Activated naive CD4-positive, alpha-beta T cell treated with anti-CD3 and anti-CD28 coated beads for 36 hours (primary cell): ENCODE measurements around the gene PCDHGA1. TPM values are rescaled to one million over a fixed set of nuclear protein-coding genes. Genes with fewer than 3 reads are reported as not detected.
A peak's percentile ranks its signal among the peaks of the same experiment; 100 is the strongest.

Experiments used
- CTCF ChIA-PET: fragments of 350-600 bp; sonication (Branson Sonifier 250); formaldehyde crosslinking; loops from one replicate; lab custom pipeline; 2021; ENCODE audit warnings: antibody characterized with exemption; lab: Charles Lee
- DNase-seq: peaks from one replicate; pipeline ENCODE4 v3.0.0-alpha.2; 2020
- H3K27ac Mint-ChIP-seq: one replicate; pipeline ENCODE4 v1.8.0; 2021; ENCODE audit warnings: mild to moderate bottlenecking, mixed read lengths
- H3K27me3 Mint-ChIP-seq: one replicate; pipeline ENCODE4 v1.8.0; 2021; ENCODE audit warnings: low read depth, mixed read lengths
- H3K36me3 Mint-ChIP-seq: one replicate; pipeline ENCODE4 v1.8.0; 2021; ENCODE audit warnings: low read depth, mixed read lengths
- H3K4me1 Mint-ChIP-seq: one replicate; pipeline ENCODE4 v1.8.0; 2021; ENCODE audit warnings: low read depth, mixed read lengths
- H3K4me3 Mint-ChIP-seq: one replicate; pipeline ENCODE4 v1.8.0; 2021; ENCODE audit warnings: mild to moderate bottlenecking, moderate library complexity, mixed read lengths
- H3K9me3 Mint-ChIP-seq: one replicate; pipeline ENCODE4 v1.8.0; 2021; ENCODE audit warnings: mixed read lengths
- intact Hi-C: fragments of 100-400 bp; cut with micrococcal nuclease; formaldehyde crosslinking; loops from one replicate; pipeline ENCODE4 v1.15.1; 2023
- total RNA-seq, 2 experiments: library from RNA; stranded (reverse); gene quantifications; one replicate each; pipeline ENCODE4 v1.2.3, GENCODE V29; 2021

The PCDHGA1 gene
- total RNA-seq, 2 experiments from 2014 or later = not detected

GRCh38 chr5:141547488-141547887, 217.2 kb downstream of the PCDHGA1 start:
- no peak for DNase-seq
- Mint-ChIP-seq H3K27ac (no peak overlapping the region), H3K4me3 (no peak overlapping the region), H3K9me3 (peaks cover 11% of the 10 kb centered on the region), H3K4me1 (peaks cover 21% of the 10 kb centered on the region), H3K27me3 (no peaks in the 10 kb centered on the region), H3K36me3 (peaks cover 51% of the 10 kb centered on the region)
- intact Hi-C loops = no loop called here
- CTCF ChIA-PET = interaction anchor here (0.9 to 2.8 kb wide), 6 partner anchors 9 to 126 kb away, joined by 3 to 10 read pairs (median 7); partner anchors contain the start of gene PCDHGA11

- DNase-seq = no peak
- Mint-ChIP-seq H3K4me3 (no peak overlapping the region), H3K36me3 (peaks cover 52% of the 10 kb centered on the region), H3K4me1 (peaks cover 23% of the 10 kb centered on the region), H3K27me3 (no peaks in the 10 kb centered on the region), H3K27ac (no peak overlapping the region), H3K9me3 (peaks cover 11% of the 10 kb centered on the region)
- intact Hi-C loops = no loop called here
- CTCF ChIA-PET = interaction anchor here (0.9 to 2.3 kb wide), 5 partner anchors 8 to 127 kb away, joined by 3 to 8 read pairs (median 7); partner anchors contain the start of gene PCDHGA11
These were observed 217.6 kb downstream of the PCDHGA1 start for GRCh38 chr5:141547921-141548320.

- H3K27ac Mint-ChIP-seq = peak overlapping the region; percentile 16
- peaks cover 28% of the 10 kb centered on the region for H3K36me3 Mint-ChIP-seq
- no peak overlapping the region for H3K4me3 Mint-ChIP-seq
- peak; percentile 81 for DNase-seq
- no peaks in the 10 kb centered on the region for H3K27me3 Mint-ChIP-seq
- H3K9me3 Mint-ChIP-seq = no peaks in the 10 kb centered on the region
- peaks cover 22% of the 10 kb centered on the region for H3K4me1 Mint-ChIP-seq
- intact Hi-C loops = loop anchor here (1.0 to 10.0 kb wide), 5 partner anchors 83 to 373 kb away; partner anchors contain the start of genes PCDHB14, PCDHB16, PCDHB9 and PCDHGA12
- CTCF ChIA-PET = interaction anchor here (0.8 to 3.7 kb wide), 31 partner anchors 8 to 246 kb away, joined by 3 to 36 read pairs (median 5); partner anchors contain the start of genes DIAPH1, FCHSD1, PCDHGA10 and PCDHGA11
These were observed 227.4 kb downstream of the PCDHGA1 start for GRCh38 chr5:141557681-141558136.

GRCh38 chr5:141558150-141558549, 227.8 kb downstream of the PCDHGA1 start:
- Mint-ChIP-seq H3K36me3 (peaks cover 32% of the 10 kb centered on the region), H3K27ac (peak overlapping the region; percentile 16), H3K4me1 (peaks cover 24% of the 10 kb centered on the region), H3K27me3 (no peaks in the 10 kb centered on the region), H3K4me3 (no peak overlapping the region), H3K9me3 (no peaks in the 10 kb centered on the region)
- intact Hi-C loops = loop anchor here (1.0 to 10.0 kb wide), 5 partner anchors 83 to 373 kb away; partner anchors contain the start of genes PCDHB14, PCDHB16, PCDHB9 and PCDHGA12
- CTCF ChIA-PET = interaction anchor here (0.9 to 3.7 kb wide), 30 partner anchors 8 to 246 kb away, joined by 3 to 36 read pairs (median 6); partner anchors contain the start of genes DIAPH1, FCHSD1, PCDHGA10 and PCDHGA11
- no peak for DNase-seq

- peaks cover 33% of the 10 kb centered on the region for H3K4me1 Mint-ChIP-seq
- no peak for DNase-seq
- H3K27me3 Mint-ChIP-seq = no peaks in the 10 kb centered on the region
- intact Hi-C loops = loop anchor here (2.0 to 10.0 kb wide), 3 partner anchors 85 to 375 kb away; partner anchors contain the start of genes PCDHB14, PCDHB16, PCDHB9 and PCDHGC3
- CTCF ChIA-PET = interaction anchor here (0.6 to 2.7 kb wide), 7 partner anchors 9 to 241 kb away, joined by 3 to 14 read pairs (median 8); partner anchors contain the start of gene PCDHGA11
- H3K4me3 Mint-ChIP-seq = no peak overlapping the region
- H3K27ac Mint-ChIP-seq = no peak overlapping the region
- H3K36me3 Mint-ChIP-seq = peaks cover 38% of the 10 kb centered on the region
- H3K9me3 Mint-ChIP-seq = no peaks in the 10 kb centered on the region
These were observed 229.1 kb downstream of the PCDHGA1 start for GRCh38 chr5:141559461-141559860.

GRCh38 chr5:141560151-141560550, 229.8 kb downstream of the PCDHGA1 start:
- Mint-ChIP-seq H3K4me1 (peaks cover 35% of the 10 kb centered on the region), H3K9me3 (no peaks in the 10 kb centered on the region), H3K4me3 (no peak overlapping the region), H3K27ac (peak overlapping the region; percentile 30), H3K27me3 (no peaks in the 10 kb centered on the region), H3K36me3 (peaks cover 38% of the 10 kb centered on the region)
- CTCF ChIA-PET = interaction anchor here (1.0 to 1.2 kb wide), 2 partner anchors 139 to 148 kb away, joined by 3 to 4 read pairs; partner anchors contain the start of genes PCDHGA10 and PCDHGA11
- intact Hi-C loops = no loop called here
- DNase-seq = no peak

- Mint-ChIP-seq H3K4me1 (peaks cover 35% of the 10 kb centered on the region), H3K36me3 (peaks cover 38% of the 10 kb centered on the region), H3K27ac (peak overlapping the region; percentile 30), H3K9me3 (no peaks in the 10 kb centered on the region), H3K27me3 (no peaks in the 10 kb centered on the region), H3K4me3 (no peak overlapping the region)
- intact Hi-C loops = no loop called here
- CTCF ChIA-PET = interaction anchor here (1.0 kb wide), 1 partner anchor 148 kb away, joined by 4 read pairs; the partner anchor contains the start of gene PCDHGA10
- peak; percentile 7 for DNase-seq
These were observed 230.6 kb downstream of the PCDHGA1 start for GRCh38 chr5:141560725-141561483.

Other genes with a start within 250 kb of the PCDHGA1 start
- gene PCDHB2, start 235.9 kb upstream of the PCDHGA1 start, total RNA-seq = not detected
- not detected for gene PCDHB3, start 230.0 kb upstream of the PCDHGA1 start, total RNA-seq
- not detected for gene PCDHB4, start 208.7 kb upstream of the PCDHGA1 start, total RNA-seq
- gene PCDHB5, start 195.3 kb upstream of the PCDHGA1 start, total RNA-seq = not detected
- not detected for gene PCDHB6, start 180.5 kb upstream of the PCDHGA1 start, total RNA-seq
- not detected for gene PCDHB7, start 157.9 kb upstream of the PCDHGA1 start, total RNA-seq
- not detected for gene PCDHB8, start 152.7 kb upstream of the PCDHGA1 start, total RNA-seq
- not detected for gene PCDHB16, start 148.1 kb upstream of the PCDHGA1 start, total RNA-seq
- not detected for gene PCDHB9, start 143.4 kb upstream of the PCDHGA1 start, total RNA-seq
- not detected for gene PCDHB10, start 138.2 kb upstream of the PCDHGA1 start, total RNA-seq
- not detected for gene PCDHB11, start 130.9 kb upstream of the PCDHGA1 start, total RNA-seq
- not detected for gene PCDHB12, start 121.8 kb upstream of the PCDHGA1 start, total RNA-seq
- gene PCDHB13, start 116.6 kb upstream of the PCDHGA1 start, total RNA-seq = not detected
- not detected for gene PCDHB14, start 107.2 kb upstream of the PCDHGA1 start, total RNA-seq
- gene PCDHB15, start 85.1 kb upstream of the PCDHGA1 start, total RNA-seq = not detected
- not detected for gene SLC25A2, start 26.5 kb upstream of the PCDHGA1 start, total RNA-seq
- gene TAF7, start 9.7 kb upstream of the PCDHGA1 start, total RNA-seq = 10 to 100 TPM; 57.0 to 57.9 TPM
- not detected for gene PCDHGA2, start 8.2 kb downstream of the PCDHGA1 start, total RNA-seq
- not detected for gene PCDHGA3, start 13.3 kb downstream of the PCDHGA1 start, total RNA-seq
- gene PCDHGB1, start 19.6 kb downstream of the PCDHGA1 start, total RNA-seq = not detected
- not detected for gene PCDHGA4, start 24.5 kb downstream of the PCDHGA1 start, total RNA-seq
- gene PCDHGB2, start 29.5 kb downstream of the PCDHGA1 start, total RNA-seq = not detected
- gene PCDHGA5, start 33.6 kb downstream of the PCDHGA1 start, total RNA-seq = under 1 TPM in 1 of 2 experiments, not detected in 1; 0.05 TPM
- under 1 TPM in 1 of 2 experiments, not detected in 1; 0.07 TPM for gene PCDHGB3, start 39.7 kb downstream of the PCDHGA1 start, total RNA-seq
- under 1 TPM; 0.05 to 0.07 TPM for gene PCDHGA6, start 43.4 kb downstream of the PCDHGA1 start, total RNA-seq
- gene PCDHGA7, start 52.2 kb downstream of the PCDHGA1 start, total RNA-seq = not detected
- not detected for gene PCDHGB4, start 57.2 kb downstream of the PCDHGA1 start, total RNA-seq
- gene PCDHGA8, start 62.1 kb downstream of the PCDHGA1 start, total RNA-seq = not detected
- under 1 TPM in 1 of 2 experiments, not detected in 1; 0.12 TPM for gene PCDHGB5, start 67.4 kb downstream of the PCDHGA1 start, total RNA-seq
- under 1 TPM in 1 of 2 experiments, not detected in 1; 0.07 TPM for gene PCDHGA9, start 72.3 kb downstream of the PCDHGA1 start, total RNA-seq
- gene PCDHGB6, start 77.5 kb downstream of the PCDHGA1 start, total RNA-seq = under 1 TPM in 1 of 2 experiments, not detected in 1; 0.05 TPM
- gene PCDHGA10, start 82.5 kb downstream of the PCDHGA1 start, total RNA-seq = under 1 TPM in 1 of 2 experiments, not detected in 1; 0.05 TPM
- not detected for gene PCDHGB7, start 87.2 kb downstream of the PCDHGA1 start, total RNA-seq
- gene PCDHGA11, start 90.5 kb downstream of the PCDHGA1 start, total RNA-seq = under 1 TPM; 0.10 to 0.17 TPM
- not detected for gene PCDHGA12, start 100.0 kb downstream of the PCDHGA1 start, total RNA-seq
- under 1 TPM; 0.12 to 0.17 TPM for gene PCDHGC3, start 145.5 kb downstream of the PCDHGA1 start, total RNA-seq
- not detected for gene PCDHGC4, start 154.5 kb downstream of the PCDHGA1 start, total RNA-seq
- gene PCDHGC5, start 158.6 kb downstream of the PCDHGA1 start, total RNA-seq = not detected